IMR-90 (cell line): Measurements from ENCODE around the gene ATP1B1. TPM values are rescaled to one million over a fixed set of nuclear protein-coding genes. Genes with fewer than 3 reads are reported as not detected.
A peak's percentile ranks its signal among the peaks of the same experiment; 100 is the strongest.

Experiments used
- ATAC-seq: fragments of 200-7000 bp; cut with Tn5 transposase; 2 replicates; pipeline ENCODE4 v1.9.1; 2020; ENCODE audit warnings: low read depth, mild to moderate bottlenecking, moderate library complexity
- BruUV-seq: library from RNA; stranded (reverse); fragments of 400-500 nt; replicated peaks from 2 replicates; lab custom pipeline; 2021; lab: Mats Ljungman, UMichigan
- CTCF ChIA-PET: fragments of 300-600 bp; formaldehyde crosslinking; extraction: SDS; loops from one replicate; lab custom pipeline; 2021; ENCODE audit warnings: antibody characterized with exemption; lab: Yijun Ruan, JAX
- POLR2A ChIA-PET: fragments of 300-600 bp; sonication (Branson Sonifier 250); formaldehyde crosslinking; loops from one replicate; lab custom pipeline; 2022; ENCODE audit warnings: antibody characterized with exemption; ENCODE audit not compliant: unreplicated experiment; lab: Charles Lee
- DNase-seq: peaks from one replicate; pipeline ENCODE4 v3.0.0; 2013
- H2AFZ ChIP-seq: replicated peaks from 2 replicates; pipeline ENCODE3; 2013; ENCODE audit warnings: low read length, mild to moderate bottlenecking; ENCODE audit not compliant: poor library complexity
- H2AK5ac ChIP-seq: 2 replicates; pipeline ENCODE4 v1.6.1; 2013; ENCODE audit warnings: low read depth, low read length, inconsistent platforms
- H2AK9ac ChIP-seq: replicated peaks from 2 replicates; pipeline ENCODE3; 2013; ENCODE audit warnings: mild to moderate bottlenecking, low read depth, low read length, moderate library complexity; ENCODE audit not compliant: poor library complexity
- H2BK120ac ChIP-seq: 2 replicates; pipeline ENCODE4 v1.6.1; 2013; ENCODE audit warnings: low read depth, low read length, inconsistent platforms
- H2BK15ac ChIP-seq: 3 replicates; pipeline ENCODE4 v1.6.1; 2013; ENCODE audit warnings: low read depth, low read length, inconsistent platforms
- H2BK20ac ChIP-seq: 2 replicates; pipeline ENCODE4 v1.6.1; 2013; ENCODE audit warnings: low read depth, mild to moderate bottlenecking, inconsistent platforms, low read length, moderate library complexity
- H2BK5ac ChIP-seq: 2 replicates; pipeline ENCODE4 v1.6.1; 2013; ENCODE audit warnings: mild to moderate bottlenecking, low read depth, low read length, inconsistent platforms; ENCODE audit not compliant: poor library complexity, severe bottlenecking
- H3K14ac ChIP-seq: replicated peaks from 2 replicates; pipeline ENCODE4 v1.6.1; 2013; ENCODE audit warnings: low read depth, low read length, inconsistent platforms
- H3K18ac ChIP-seq: 2 replicates; pipeline ENCODE4 v1.6.1; 2013; ENCODE audit warnings: low read depth, low read length, control low read depth
- H3K23ac ChIP-seq: 2 replicates; pipeline ENCODE4 v1.6.1; 2013; ENCODE audit warnings: low read depth, low read length, inconsistent platforms
- H3K27ac ChIP-seq: 2 replicates; pipeline ENCODE4 v1.5.1; 2013; ENCODE audit warnings: mild to moderate bottlenecking, control low read depth, low read length; ENCODE audit not compliant: insufficient read depth
- H3K27me3 ChIP-seq: 2 replicates; pipeline ENCODE4 v1.6.1; 2013; ENCODE audit warnings: low read length; ENCODE audit not compliant: control insufficient read depth, insufficient read depth
- H3K36me3 ChIP-seq: 2 replicates; pipeline ENCODE4 v1.6.1; 2013; ENCODE audit warnings: low read length, mixed read lengths; ENCODE audit not compliant: control insufficient read depth, insufficient read depth
- H3K4ac ChIP-seq: 2 replicates; pipeline ENCODE4 v1.6.1; 2013; ENCODE audit warnings: low read depth, low read length, inconsistent platforms
- H3K4me1 ChIP-seq: 2 replicates; pipeline ENCODE4 v1.6.1; 2013; ENCODE audit warnings: low read length, mixed read lengths; ENCODE audit not compliant: control insufficient read depth, insufficient read depth
- H3K4me2 ChIP-seq: 2 replicates; pipeline ENCODE4 v1.6.1; 2013; ENCODE audit warnings: low read depth, mild to moderate bottlenecking, control low read depth, low read length, moderate library complexity
- H3K4me3 ChIP-seq: 2 replicates; pipeline ENCODE4 v1.5.1; 2013; ENCODE audit warnings: low read depth, mild to moderate bottlenecking, control low read depth, low read length, moderate library complexity; ENCODE audit not compliant: insufficient read depth
- H3K56ac ChIP-seq: 2 replicates; pipeline ENCODE4 v1.6.1; 2013; ENCODE audit warnings: low read length, inconsistent platforms; ENCODE audit not compliant: insufficient read depth; ENCODE audit errors: extremely low read depth
- H3K79me1 ChIP-seq, 2 experiments: 2 replicates each; pipeline ENCODE4 v1.6.1; 2013; ENCODE audit warnings: low read length in 2 of 2, inconsistent platforms in 1 of 2, low read depth in 1 of 2
- H3K9ac ChIP-seq: 2 replicates; pipeline ENCODE4 v1.6.1; 2013; ENCODE audit warnings: low read depth, low read length, control low read depth
- H3K9me1 ChIP-seq: 2 replicates; pipeline ENCODE4 v1.6.1; 2013; ENCODE audit warnings: low read length, inconsistent platforms; ENCODE audit not compliant: insufficient read depth
- H3K9me3 ChIP-seq: 2 replicates; pipeline ENCODE4 v1.6.1; 2013; ENCODE audit warnings: low read length; ENCODE audit not compliant: control insufficient read depth, insufficient read depth
- H4K20me1 ChIP-seq: 2 replicates; pipeline ENCODE4 v1.6.1; 2013; ENCODE audit warnings: low read length, inconsistent platforms; ENCODE audit not compliant: insufficient read depth
- H4K5ac ChIP-seq: 2 replicates; pipeline ENCODE4 v1.6.1; 2013; ENCODE audit warnings: mild to moderate bottlenecking, low read depth, low read length, control low read depth
- H4K8ac ChIP-seq, 2 experiments: 2 replicates each; pipeline ENCODE4 v1.6.1; 2013; ENCODE audit warnings: low read depth in 2 of 2, low read length in 2 of 2, control low read depth in 1 of 2, inconsistent platforms in 1 of 2
- H4K91ac ChIP-seq: 2 replicates; pipeline ENCODE4 v1.6.1; 2013; ENCODE audit warnings: low read depth, low read length, inconsistent platforms; ENCODE audit not compliant: insufficient read depth
- NFE2L2 ChIP-seq: fragments of 150-350 bp; IDR thresholded peaks from 2 replicates; pipeline ENCODE4 v1.6.1; 2016; ENCODE audit warnings: low read depth, mild to moderate bottlenecking, low read length
- SMC3 ChIP-seq: fragments of 150-350 bp; IDR thresholded peaks from 2 replicates; pipeline ENCODE4 v1.6.1; 2016; ENCODE audit warnings: low read depth, mild to moderate bottlenecking, antibody characterized with exemption, low read length, moderate library complexity
- WGBS, 2 experiments: methylation state at CpG; one replicate each; pipeline versions ENCODE4 v1.1.5 to v1.1.7; 2013; ENCODE audit warnings: missing lambda C conversion rate in 2 of 2; ENCODE audit not compliant: insufficient read length in 1 of 2; ENCODE audit errors: extremely low coverage in 2 of 2; 5-methylcytosine and 5-hydroxymethylcytosine counted together
- dilution Hi-C: fragments of 300-500 bp; cut with HindIII; formaldehyde crosslinking; loops from one replicate; pipeline ENCODE4 v1.14.3; 2018; ENCODE audit warnings: low sequenced_read_pairs; ENCODE audit not compliant: unreplicated experiment
- in situ Hi-C: fragments of 300-500 bp; cut with MboI; formaldehyde crosslinking; loops from 3 replicates; pipeline ENCODE4 v1.14.3; 2019; ENCODE audit warnings: low sequenced_read_pairs, inconsistent platforms, mixed read lengths
- intact Hi-C: fragments of 100-400 bp; cut with micrococcal nuclease; formaldehyde crosslinking; loops from 2 replicates; pipeline ENCODE4 v1.10.0; 2022
- polyA plus RNA-seq, 3 experiments: library from polyadenylated mRNA; depleted of rRNA; stranded (reverse); fragments of >200 nt; gene quantifications; 2 replicates each; pipeline ENCODE4 v1.2.3, GENCODE V29; 2012; ENCODE audit warnings: low replicate concordance in 1 of 3
- total RNA-seq: library from RNA; depleted of rRNA; stranded (reverse); fragments of >200 nt; gene quantifications from 2 replicates; pipeline ENCODE4 v1.2.3, GENCODE V29; 2012

ATP1B1 gene
- total and polyA plus RNA-seq, 2 of the 4 experiments (the other 2 are of a cell fraction): 14.5 to 22.1 TPM

DNA sequence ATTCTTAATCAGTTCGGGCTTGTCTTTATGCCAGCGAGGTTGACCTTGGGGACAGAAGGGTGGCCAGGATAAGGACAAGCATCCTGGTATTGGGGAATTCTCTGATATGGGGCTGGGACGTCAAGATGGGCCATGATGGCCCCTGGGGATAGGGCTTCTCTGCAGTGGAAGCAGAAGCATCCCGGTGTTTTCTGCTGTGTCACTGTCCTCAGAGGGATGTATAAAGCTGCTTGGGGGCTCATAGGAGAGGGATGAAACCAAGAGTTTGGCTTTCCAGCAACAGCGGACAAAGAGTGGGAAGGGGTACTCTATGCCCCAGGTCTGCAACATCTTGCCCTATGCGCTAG is 1.4 kb upstream of the ATP1B1 start:
- H2AFZ ChIP-seq: no peak overlapping the region
- no peak overlapping the region for H3K18ac ChIP-seq
- H2AK9ac ChIP-seq: no peak overlapping the region
- DNase-seq (no peak), ATAC-seq (no peak)
- no peak overlapping the region for H2BK15ac ChIP-seq
- peaks cover 7% of the 10 kb centered on the region for H3K27me3 ChIP-seq
- no peak overlapping the region for H3K9ac ChIP-seq
- H3K56ac ChIP-seq: no peak overlapping the region
- no peak overlapping the region for H2BK120ac ChIP-seq
- H3K79me1 ChIP-seq: peaks cover 12 to 28% of the 10 kb centered on the region in 2 experiments
- WGBS, 2 experiments: 70% methylated on average over 2 of the region's 6 CpGs; no CpG with 5 or more reads in 1 of the 2 experiments
- no peaks in the 10 kb centered on the region for H3K36me3 ChIP-seq
- BruUV-seq: no TSS peak
- H4K20me1 ChIP-seq: no peaks in the 10 kb centered on the region
- peaks cover 11% of the 10 kb centered on the region for H3K4me1 ChIP-seq
- in situ Hi-C loops (loop anchor here (25.0 kb wide), 2 partner anchors 968 to 1607 kb away; partner anchors contain the start of gene GPR161), dilution Hi-C loops (no loop called here), intact Hi-C loops (loop anchor here (5.0 kb wide), 2 partner anchors 222 to 262 kb away; partner anchors contain the start of genes BLZF1 and NME7)
- H4K91ac ChIP-seq: no peak overlapping the region
- H3K4ac ChIP-seq: no peak overlapping the region
- TF ChIP-seq NFE2L2: 0 out of 2 replicates have a peak, but pooled peaks have one; percentile 37
- no peak for TF ChIP-seq SMC3
- no peak overlapping the region for H2BK5ac ChIP-seq
- H4K8ac ChIP-seq: no peak overlapping the region
- no peak overlapping the region for H3K14ac ChIP-seq
- no peak overlapping the region for H3K4me3 ChIP-seq
- no peak overlapping the region for H3K27ac ChIP-seq
- no peak overlapping the region for H4K5ac ChIP-seq
- H2BK20ac ChIP-seq: no peak overlapping the region
- H2AK5ac ChIP-seq: no peak overlapping the region
- ChIA-PET POLR2A (no interaction called here), CTCF (no interaction called here)
- H3K9me1 ChIP-seq: no peaks in the 10 kb centered on the region; the same call in 1 of the 2 replicates
- no peak overlapping the region for H3K23ac ChIP-seq
- no peak overlapping the region; the same call in 1 of the 2 replicates for H3K4me2 ChIP-seq
- no peaks in the 10 kb centered on the region for H3K9me3 ChIP-seq
